Vagina (tissue), 2 donors: Measurements from ENCODE around the gene TGM4. TPM values are rescaled to one million over a fixed set of nuclear protein-coding genes. Genes with fewer than 3 reads are reported as not detected.

Experiments
- DNase-seq, 2 donors: peaks; one replicate each; pipeline ENCODE4 v3.0.0-alpha.2; 2017; ENCODE audit errors: extremely low spot score in 2 of 2
- H3K27ac ChIP-seq: fragments of 200-600 bp; sonication (generic); one replicate; pipeline ENCODE4 v1.5.1; 2019
- H3K27me3 ChIP-seq: fragments of 200-600 bp; sonication (generic); one replicate; pipeline ENCODE4 v1.5.1; 2019
- H3K36me3 ChIP-seq, 2 donors: fragments of 200-600 bp; sonication (generic); one replicate each; pipeline ENCODE4 v1.5.1; 2017 to 2019
- H3K4me1 ChIP-seq: fragments of 200-600 bp; sonication (generic); one replicate; pipeline ENCODE4 v1.5.1; 2019
- H3K4me3 ChIP-seq, 2 donors: fragments of 200-600 bp; sonication (generic); 1 replicate in 1 of 2; 2 replicates in 1 of 2; pipeline ENCODE4 v1.5.1; 2016 to 2019
- H3K9me3 ChIP-seq: fragments of 200-600 bp; sonication (generic); one replicate; pipeline ENCODE4 v1.5.1; 2019
- POLR2A ChIP-seq, 2 donors: fragments of 450-650 bp; IDR thresholded peaks; one replicate each; pipeline ENCODE4 v1.6.1; 2017; ENCODE audit warnings: antibody characterized with exemption in 2 of 2, mild to moderate bottlenecking in 2 of 2, moderate library complexity in 2 of 2
- POLR2AphosphoS5 ChIP-seq, 2 donors: sonication (generic); formaldehyde crosslinking; IDR thresholded peaks; one replicate each; pipeline ENCODE4 v1.9.0; 2017; ENCODE audit warnings: antibody characterized with exemption in 2 of 2, mild to moderate bottlenecking in 2 of 2, low read depth in 1 of 2; ENCODE audit not compliant: insufficient read depth in 1 of 2
- intact Hi-C: fragments of 100-400 bp; cut with DNase I; formaldehyde crosslinking; loops from one replicate; pipeline ENCODE4 v1.15.1; 2023
- total RNA-seq: library from RNA; depleted of rRNA; stranded (reverse); fragments of >200 nt; gene quantifications from one replicate; pipeline ENCODE4 v1.2.3, GENCODE V29; 2016
- TF ChIP-seq, protein P1 (sequence below), 3 experiments: fragments of 450-650 bp in 2 of 3; fragments of 200-600 bp in 1 of 3; sonication (generic) in 1 of 3; IDR thresholded peaks; one replicate each; pipeline ENCODE4 v1.5.1; 2017 to 2019; ENCODE audit warnings: antibody characterized with exemption in 3 of 3, mild to moderate bottlenecking in 2 of 3, moderate library complexity in 2 of 3

Gene TGM4
- not detected for total RNA-seq

DNA sequence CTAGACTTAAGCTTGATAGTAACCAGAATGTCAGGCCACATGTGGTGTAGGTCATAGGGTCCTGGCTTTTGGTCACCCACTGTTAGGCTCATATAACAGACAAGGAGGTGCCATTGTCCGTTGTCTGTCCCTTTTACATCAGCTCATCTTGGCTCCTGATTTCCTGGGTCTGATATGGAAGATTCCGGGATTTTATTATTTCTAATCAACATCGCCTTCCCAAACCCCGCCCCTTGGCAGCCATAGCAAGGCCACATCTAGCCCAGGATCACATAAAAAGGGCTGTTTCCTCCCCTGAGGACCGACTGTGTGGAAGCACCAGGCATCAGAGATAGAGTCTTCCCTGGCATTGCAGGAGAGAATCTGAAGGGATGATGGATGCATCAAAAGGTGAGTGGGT is at the start of gene TGM4:
Gene TGM4 (plus strand): TSS at position 301 of the 400 bp plus-strand sequence. CDS start 71 bp downstream, at position 372.
- intact Hi-C loops: no loop called here
- Histone ChIP-seq H3K4me1 (no peaks in the 10 kb centered on the region), H3K4me3 (no peak within 1 kb of the TSS), H3K27me3 (no peaks in the 10 kb centered on the region), H3K9me3 (no peaks in the 10 kb centered on the region), H3K36me3 (no peaks in the 10 kb centered on the region), H3K27ac (no peak within 1 kb of the TSS)
- no peak for DNase-seq
- TF ChIP-seq POLR2A (IDR thresholded peaks at IDR 0.05) (no peak), POLR2AphosphoS5 (IDR thresholded peaks at IDR 0.05; ENCODE audit: insufficient read depth in 1 of 2, low read depth in 1 of 2) (no peak)
- TF ChIP-seq, protein P1, sequence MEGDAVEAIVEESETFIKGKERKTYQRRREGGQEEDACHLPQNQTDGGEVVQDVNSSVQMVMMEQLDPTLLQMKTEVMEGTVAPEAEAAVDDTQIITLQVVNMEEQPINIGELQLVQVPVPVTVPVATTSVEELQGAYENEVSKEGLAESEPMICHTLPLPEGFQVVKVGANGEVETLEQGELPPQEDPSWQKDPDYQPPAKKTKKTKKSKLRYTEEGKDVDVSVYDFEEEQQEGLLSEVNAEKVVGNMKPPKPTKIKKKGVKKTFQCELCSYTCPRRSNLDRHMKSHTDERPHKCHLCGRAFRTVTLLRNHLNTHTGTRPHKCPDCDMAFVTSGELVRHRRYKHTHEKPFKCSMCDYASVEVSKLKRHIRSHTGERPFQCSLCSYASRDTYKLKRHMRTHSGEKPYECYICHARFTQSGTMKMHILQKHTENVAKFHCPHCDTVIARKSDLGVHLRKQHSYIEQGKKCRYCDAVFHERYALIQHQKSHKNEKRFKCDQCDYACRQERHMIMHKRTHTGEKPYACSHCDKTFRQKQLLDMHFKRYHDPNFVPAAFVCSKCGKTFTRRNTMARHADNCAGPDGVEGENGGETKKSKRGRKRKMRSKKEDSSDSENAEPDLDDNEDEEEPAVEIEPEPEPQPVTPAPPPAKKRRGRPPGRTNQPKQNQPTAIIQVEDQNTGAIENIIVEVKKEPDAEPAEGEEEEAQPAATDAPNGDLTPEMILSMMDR (IDR thresholded peaks at IDR 0.05): no peak

DNA sequence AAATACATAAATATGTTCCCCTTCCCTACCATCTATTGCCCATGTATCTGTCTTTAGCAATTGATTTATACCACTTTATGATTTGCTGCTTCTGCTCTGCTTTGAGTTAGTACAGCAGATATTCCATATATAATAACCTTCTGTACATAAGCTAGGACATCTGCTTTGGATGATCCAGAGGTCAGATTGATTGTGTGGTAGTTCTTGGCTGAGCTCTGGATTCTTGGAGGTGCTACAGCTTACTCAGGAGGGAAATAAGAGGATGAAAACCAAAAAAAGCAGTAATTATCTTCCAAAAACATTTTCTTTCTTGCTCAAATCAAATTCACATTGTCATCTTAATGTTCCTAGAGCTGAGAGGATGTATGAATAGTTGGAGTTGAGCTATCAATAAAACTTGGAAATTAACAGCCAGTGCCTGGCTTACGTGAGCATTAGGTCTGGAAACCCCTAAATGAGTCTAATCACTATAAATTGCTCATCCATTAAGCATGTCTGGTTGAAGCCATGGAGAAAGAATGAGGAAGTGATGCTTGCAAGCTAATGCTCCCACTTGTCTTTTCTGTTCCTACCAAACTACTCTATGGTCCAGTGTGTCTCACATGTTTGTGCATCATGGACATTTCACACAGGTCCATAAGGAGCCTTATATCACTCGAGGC is 49.0 kb upstream of the TGM4 start:
- TF ChIP-seq POLR2AphosphoS5 (IDR thresholded peaks at IDR 0.05; ENCODE audit: insufficient read depth in 1 of 2, low read depth in 1 of 2): no peak
- no peak for TF ChIP-seq POLR2A (IDR thresholded peaks at IDR 0.05)
- TF ChIP-seq, protein P1 (IDR thresholded peaks at IDR 0.05): no peak
- Histone ChIP-seq H3K9me3 (no peaks in the 10 kb centered on the region), H3K36me3 (no peaks in the 10 kb centered on the region), H3K27ac (no peak overlapping the region), H3K4me3 (no peak overlapping the region), H3K4me1 (no peaks in the 10 kb centered on the region), H3K27me3 (no peaks in the 10 kb centered on the region)
- DNase-seq: no peak
- intact Hi-C loops: loop anchor here (5.0 kb wide), 1 partner anchor 1838 kb away; no protein-coding TSS in a partner anchor

DNA sequence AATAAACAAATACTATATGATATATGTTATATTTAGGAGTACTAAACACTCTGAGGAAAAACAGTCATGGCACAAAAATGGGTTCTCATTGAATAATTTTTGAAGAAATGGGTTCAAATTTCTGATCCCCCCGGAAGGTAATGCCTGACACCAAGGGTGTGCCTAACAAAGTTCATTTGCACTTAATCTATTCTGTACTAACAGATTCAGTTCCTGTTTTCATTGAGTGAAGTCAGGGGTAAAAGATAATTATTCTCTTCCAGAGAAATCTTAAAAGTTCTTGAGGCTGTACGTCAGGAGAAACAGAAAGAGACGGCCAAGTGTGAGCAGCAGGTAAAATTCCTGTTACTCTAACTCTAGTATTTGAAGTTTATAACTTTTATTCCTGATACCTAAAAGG is 47.2 kb upstream of the TGM4 start:
- no peaks in the 10 kb centered on the region for H3K27me3 ChIP-seq
- no peak overlapping the region for H3K27ac ChIP-seq
- no peaks in the 10 kb centered on the region for H3K4me1 ChIP-seq
- no peaks in the 10 kb centered on the region for H3K36me3 ChIP-seq
- no peak for TF ChIP-seq POLR2A (IDR thresholded peaks at IDR 0.05)
- TF ChIP-seq POLR2AphosphoS5 (IDR thresholded peaks at IDR 0.05; ENCODE audit: insufficient read depth in 1 of 2, low read depth in 1 of 2): no peak
- TF ChIP-seq, protein P1 (IDR thresholded peaks at IDR 0.05): no peak
- H3K9me3 ChIP-seq: no peaks in the 10 kb centered on the region
- no peak for DNase-seq
- no peak overlapping the region for H3K4me3 ChIP-seq
- intact Hi-C loops: loop anchor here (5.0 kb wide), 1 partner anchor 1840 kb away; no protein-coding TSS in a partner anchor

DNA sequence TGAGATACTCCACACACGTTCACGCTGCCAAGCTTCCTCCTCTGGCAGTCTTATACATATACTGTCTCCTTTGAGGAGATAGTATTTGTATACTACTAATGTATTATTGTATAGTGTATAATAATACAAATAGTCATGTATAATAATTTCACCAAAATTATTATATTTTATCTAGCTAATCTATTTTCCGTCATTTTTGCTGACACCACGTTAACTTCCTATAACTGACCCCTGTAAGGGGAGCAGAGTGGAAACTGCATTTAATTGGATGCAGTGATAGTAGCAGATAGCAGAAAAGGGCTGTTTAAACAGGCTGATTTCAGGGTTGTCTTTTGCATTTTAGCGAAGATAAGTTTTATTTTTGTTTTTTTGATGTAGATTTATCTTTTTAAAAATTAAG is 43.2 kb upstream of the TGM4 start:
- Histone ChIP-seq H3K9me3 (no peaks in the 10 kb centered on the region), H3K27ac (no peak overlapping the region), H3K27me3 (no peaks in the 10 kb centered on the region), H3K4me3 (no peak overlapping the region), H3K4me1 (no peaks in the 10 kb centered on the region), H3K36me3 (no peaks in the 10 kb centered on the region)
- intact Hi-C loops: no loop called here
- no peak for DNase-seq
- TF ChIP-seq, protein P1 (IDR thresholded peaks at IDR 0.05): no peak
- TF ChIP-seq POLR2AphosphoS5 (IDR thresholded peaks at IDR 0.05; ENCODE audit: insufficient read depth in 1 of 2, low read depth in 1 of 2): no peak
- TF ChIP-seq POLR2A (IDR thresholded peaks at IDR 0.05): no peak

DNA sequence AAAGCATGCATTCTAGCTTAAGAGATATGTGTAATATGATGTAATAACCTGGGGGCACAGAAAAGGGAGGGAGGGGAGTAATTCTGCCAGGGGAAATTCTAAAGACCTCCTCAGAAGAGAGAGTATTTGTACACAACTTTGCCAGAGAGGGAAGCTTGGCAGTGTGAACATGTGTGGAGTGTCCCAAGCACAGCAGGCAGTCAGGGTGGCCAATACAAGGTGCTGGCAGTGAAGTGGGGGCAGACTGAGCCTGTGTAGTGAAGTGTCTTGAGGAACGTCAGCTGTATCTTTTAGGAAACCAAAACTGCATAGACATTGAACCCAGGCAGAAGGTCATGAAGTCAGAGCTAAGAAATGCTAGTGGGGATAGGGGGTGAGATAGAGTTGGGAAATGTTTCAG is 42.4 kb upstream of the TGM4 start:
- TF ChIP-seq, protein P1 (IDR thresholded peaks at IDR 0.05): no peak
- no peak for TF ChIP-seq POLR2A (IDR thresholded peaks at IDR 0.05)
- TF ChIP-seq POLR2AphosphoS5 (IDR thresholded peaks at IDR 0.05; ENCODE audit: insufficient read depth in 1 of 2, low read depth in 1 of 2): no peak
- intact Hi-C loops: no loop called here
- H3K27me3 ChIP-seq: no peaks in the 10 kb centered on the region
- no peak overlapping the region for H3K27ac ChIP-seq
- H3K4me3 ChIP-seq: no peak overlapping the region
- H3K36me3 ChIP-seq: no peaks in the 10 kb centered on the region
- DNase-seq: no peak
- no peaks in the 10 kb centered on the region for H3K4me1 ChIP-seq
- H3K9me3 ChIP-seq: no peaks in the 10 kb centered on the region
